ENCODE measurements around the gene KRT73. TPM values are rescaled to one million over a fixed set of nuclear protein-coding genes. Genes with fewer than 3 reads are reported as not detected.
A peak's percentile ranks its signal among the peaks of the same experiment; 100 is the strongest.

KRT73 gene
- total and polyA plus RNA-seq, 2 donors (not counting 1 experiment from before 2014, with no cell fraction given) = not detected

DNA sequence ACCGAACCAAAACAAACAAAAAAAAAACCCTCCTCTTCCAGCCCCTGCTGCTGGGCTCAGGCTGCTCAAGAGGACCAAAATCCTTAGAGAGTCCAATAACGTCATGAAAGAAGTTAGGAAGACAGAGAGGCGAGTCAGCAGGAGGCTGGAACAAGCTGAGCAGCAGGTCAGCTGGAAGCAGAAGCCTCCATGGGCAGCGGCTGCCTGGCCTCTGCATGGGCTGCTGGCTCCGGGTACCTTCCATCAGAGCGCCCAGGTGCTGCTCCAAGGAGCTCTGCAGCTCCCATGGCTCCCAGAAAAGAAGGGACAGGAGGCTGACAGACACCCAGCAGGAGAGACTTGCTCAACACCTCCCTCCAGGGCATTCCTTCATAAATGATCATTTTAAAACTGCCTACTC lies 36.9 kb upstream of the KRT73 start:
- no peaks in the 10 kb centered on the region for H3K36me3 ChIP-seq (ENCODE audit: control insufficient read depth, insufficient read depth, low read length)
- DNase-seq (ENCODE audit: low read depth in 2 of 2) = peak in 1 of 2 donors; percentile 4
- H3K4me1 ChIP-seq (ENCODE audit: control insufficient read depth, extremely low read depth, insufficient read depth, low read length) = no peaks in the 10 kb centered on the region
- peaks cover 4% of the 10 kb centered on the region for H3K27me3 ChIP-seq (ENCODE audit: control insufficient read depth, insufficient read depth, low read length)
- no peaks in the 10 kb centered on the region for H3K9me3 ChIP-seq (ENCODE audit: control insufficient read depth, insufficient read depth, low read depth, low read length)
- H2AFZ ChIP-seq (ENCODE audit: low read length) = no peak overlapping the region
- TF ChIP-seq, protein P1, sequence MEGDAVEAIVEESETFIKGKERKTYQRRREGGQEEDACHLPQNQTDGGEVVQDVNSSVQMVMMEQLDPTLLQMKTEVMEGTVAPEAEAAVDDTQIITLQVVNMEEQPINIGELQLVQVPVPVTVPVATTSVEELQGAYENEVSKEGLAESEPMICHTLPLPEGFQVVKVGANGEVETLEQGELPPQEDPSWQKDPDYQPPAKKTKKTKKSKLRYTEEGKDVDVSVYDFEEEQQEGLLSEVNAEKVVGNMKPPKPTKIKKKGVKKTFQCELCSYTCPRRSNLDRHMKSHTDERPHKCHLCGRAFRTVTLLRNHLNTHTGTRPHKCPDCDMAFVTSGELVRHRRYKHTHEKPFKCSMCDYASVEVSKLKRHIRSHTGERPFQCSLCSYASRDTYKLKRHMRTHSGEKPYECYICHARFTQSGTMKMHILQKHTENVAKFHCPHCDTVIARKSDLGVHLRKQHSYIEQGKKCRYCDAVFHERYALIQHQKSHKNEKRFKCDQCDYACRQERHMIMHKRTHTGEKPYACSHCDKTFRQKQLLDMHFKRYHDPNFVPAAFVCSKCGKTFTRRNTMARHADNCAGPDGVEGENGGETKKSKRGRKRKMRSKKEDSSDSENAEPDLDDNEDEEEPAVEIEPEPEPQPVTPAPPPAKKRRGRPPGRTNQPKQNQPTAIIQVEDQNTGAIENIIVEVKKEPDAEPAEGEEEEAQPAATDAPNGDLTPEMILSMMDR (conservative IDR thresholded peaks at IDR 0.05 in 1 of 2, IDR thresholded peaks at IDR 0.05 in 1 of 2; ENCODE audit: low read depth in 1 of 2, low read length in 2 of 2) = no peak
- no peak for TF ChIP-seq EZH2 (IDR thresholded peaks at IDR 0.05; ENCODE audit: low read length, missing control alignments)
- no peaks in the 10 kb centered on the region for H3K79me2 ChIP-seq (ENCODE audit: control insufficient read depth, insufficient read depth, low read length)
- no peak overlapping the region for H3K4me3 ChIP-seq (replicated peaks in 1 of 4; ENCODE audit: control extremely low read depth in 1 of 4, insufficient read depth in 1 of 4, low read depth in 3 of 4, low read length in 4 of 4)
- no peaks in the 10 kb centered on the region for H4K20me1 ChIP-seq (ENCODE audit: control insufficient read depth, extremely low read depth, insufficient read depth, low read length)
- no peak overlapping the region for H3K4me2 ChIP-seq (ENCODE audit: extremely low read depth, insufficient read depth, low read length)
- H3K27ac ChIP-seq (ENCODE audit: insufficient read depth, low read length) = no peak overlapping the region
- no peak overlapping the region for H3K9ac ChIP-seq (ENCODE audit: insufficient read depth, low read length)

DNA sequence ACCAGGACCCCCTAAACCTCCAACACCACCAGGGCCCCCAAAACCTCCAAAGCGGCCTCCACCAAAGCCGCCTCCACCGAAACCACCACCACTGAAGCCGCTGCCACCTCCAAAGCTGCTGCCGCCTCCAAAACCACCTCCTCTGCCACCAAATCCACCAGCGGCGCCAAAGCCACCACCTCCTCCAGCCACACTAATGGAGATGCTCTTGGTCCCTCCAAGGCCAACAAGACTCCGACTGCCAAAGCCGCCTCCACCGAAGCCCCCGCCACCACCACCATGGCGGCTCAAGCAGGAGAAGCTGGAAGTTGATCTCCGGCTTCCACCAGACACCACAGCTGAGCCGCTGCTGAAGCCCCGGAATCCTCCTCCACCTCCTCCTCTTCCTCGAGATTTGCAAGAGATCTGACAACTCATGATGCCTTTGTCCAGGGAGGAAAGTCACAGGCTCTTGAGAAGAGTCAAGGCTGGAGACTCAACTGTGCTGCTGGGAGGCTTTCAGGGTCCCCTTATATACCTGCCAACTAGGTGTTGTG lies 33.4 kb upstream of the KRT73 start, which contains the start of gene KRT2:
KRT2 (minus strand) TSS at position 486 of the 536 bp plus-strand sequence; CDS start at position 417, 69 bp downstream.
- H3K4me3 ChIP-seq (replicated peaks in 1 of 4; ENCODE audit: control extremely low read depth in 1 of 4, insufficient read depth in 1 of 4, low read depth in 3 of 4, low read length in 4 of 4) = no peak within 1 kb of the TSS
- H3K27me3 ChIP-seq (ENCODE audit: control insufficient read depth, insufficient read depth, low read length) = peaks cover 5% of the 10 kb centered on the region
- no peak within 1 kb of the TSS for H2AFZ ChIP-seq (ENCODE audit: low read length)
- H3K9ac ChIP-seq (ENCODE audit: insufficient read depth, low read length) = no peak within 1 kb of the TSS
- H4K20me1 ChIP-seq (ENCODE audit: control insufficient read depth, extremely low read depth, insufficient read depth, low read length) = no peaks in the 10 kb centered on the region
- no peaks in the 10 kb centered on the region for H3K4me1 ChIP-seq (ENCODE audit: control insufficient read depth, extremely low read depth, insufficient read depth, low read length)
- H3K27ac ChIP-seq (ENCODE audit: insufficient read depth, low read length) = no peak within 1 kb of the TSS
- TF ChIP-seq, protein P1 (conservative IDR thresholded peaks at IDR 0.05 in 1 of 2, IDR thresholded peaks at IDR 0.05 in 1 of 2; ENCODE audit: low read depth in 1 of 2, low read length in 2 of 2) = no peak
- TF ChIP-seq EZH2 (IDR thresholded peaks at IDR 0.05; ENCODE audit: low read length, missing control alignments) = no peak
- no peaks in the 10 kb centered on the region for H3K36me3 ChIP-seq (ENCODE audit: control insufficient read depth, insufficient read depth, low read length)
- H3K4me2 ChIP-seq (ENCODE audit: extremely low read depth, insufficient read depth, low read length) = no peak within 1 kb of the TSS
- H3K9me3 ChIP-seq (ENCODE audit: control insufficient read depth, insufficient read depth, low read depth, low read length) = no peaks in the 10 kb centered on the region
- DNase-seq (ENCODE audit: low read depth in 2 of 2) = no peak
- no peaks in the 10 kb centered on the region for H3K79me2 ChIP-seq (ENCODE audit: control insufficient read depth, insufficient read depth, low read length)

DNA sequence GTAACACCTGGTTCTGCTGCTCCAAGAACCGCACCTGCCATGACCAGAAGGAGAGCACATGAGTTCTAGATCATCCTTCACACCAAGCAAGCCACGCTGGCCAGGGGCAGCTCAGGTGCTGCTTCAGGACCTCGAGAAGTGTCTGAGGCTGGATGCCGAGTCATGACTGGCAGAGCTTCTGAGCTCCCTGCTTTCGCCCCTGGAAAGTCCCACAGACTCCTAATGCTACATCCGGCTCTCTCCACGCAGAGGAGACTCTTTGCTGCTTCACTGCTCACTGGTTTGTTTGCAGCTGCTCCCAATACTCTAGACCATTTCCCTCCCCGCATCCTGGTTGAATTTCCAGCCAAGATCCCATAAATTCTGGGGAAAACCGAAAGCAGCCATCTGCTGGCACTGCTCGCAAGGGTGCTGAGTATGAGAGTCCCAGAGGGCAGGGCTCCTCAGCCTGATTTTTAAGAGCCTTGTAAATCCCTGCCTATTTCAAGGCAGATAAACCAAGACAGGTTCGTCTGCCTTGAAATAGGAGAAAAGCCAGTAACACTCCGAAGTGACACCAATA lies 32.2 kb upstream of the KRT73 start:
- DNase-seq (ENCODE audit: low read depth in 2 of 2) = no peak
- H3K4me1 ChIP-seq (ENCODE audit: control insufficient read depth, extremely low read depth, insufficient read depth, low read length) = no peaks in the 10 kb centered on the region
- TF ChIP-seq, protein P1 (conservative IDR thresholded peaks at IDR 0.05 in 1 of 2, IDR thresholded peaks at IDR 0.05 in 1 of 2; ENCODE audit: low read depth in 1 of 2, low read length in 2 of 2) = no peak
- no peak for TF ChIP-seq EZH2 (IDR thresholded peaks at IDR 0.05; ENCODE audit: low read length, missing control alignments)
- no peak overlapping the region for H2AFZ ChIP-seq (ENCODE audit: low read length)
- H3K4me3 ChIP-seq (replicated peaks in 1 of 4; ENCODE audit: control extremely low read depth in 1 of 4, insufficient read depth in 1 of 4, low read depth in 3 of 4, low read length in 4 of 4) = no peak overlapping the region
- no peak overlapping the region for H3K4me2 ChIP-seq (ENCODE audit: extremely low read depth, insufficient read depth, low read length)
- no peak overlapping the region for H3K9ac ChIP-seq (ENCODE audit: insufficient read depth, low read length)
- H3K9me3 ChIP-seq (ENCODE audit: control insufficient read depth, insufficient read depth, low read depth, low read length) = no peaks in the 10 kb centered on the region
- no peaks in the 10 kb centered on the region for H3K79me2 ChIP-seq (ENCODE audit: control insufficient read depth, insufficient read depth, low read length)
- H3K36me3 ChIP-seq (ENCODE audit: control insufficient read depth, insufficient read depth, low read length) = no peaks in the 10 kb centered on the region
- no peak overlapping the region for H3K27ac ChIP-seq (ENCODE audit: insufficient read depth, low read length)
- peaks cover 3% of the 10 kb centered on the region for H3K27me3 ChIP-seq (ENCODE audit: control insufficient read depth, insufficient read depth, low read length)
- no peaks in the 10 kb centered on the region for H4K20me1 ChIP-seq (ENCODE audit: control insufficient read depth, extremely low read depth, insufficient read depth, low read length)

All from fibroblast of lung (primary cell).